Cardiac fibroblast (primary cell): ENCODE results near the gene CENPQ.

ENCODE experiments used
- DNase-seq, 2 donors: peaks; one replicate each; pipeline versions ENCODE4 v3.0.0 to v3.0.0-alpha.2; 2010; ENCODE audit warnings: low read depth in 2 of 2
- H3K4me3 ChIP-seq, 2 donors: replicated peaks in 1 of 2; 1 replicate in 1 of 2; 2 replicates in 1 of 2; pipeline ENCODE4 v1.5.1; 2011; ENCODE audit warnings: low read depth in 2 of 2, low read length in 2 of 2, mild to moderate bottlenecking in 2 of 2, moderate library complexity in 1 of 2
- CTCF ChIP-seq: IDR thresholded peaks from one replicate; pipeline ENCODE4 v1.5.1; 2011; ENCODE audit warnings: low read depth, mild to moderate bottlenecking, low read length, inconsistent platforms

CENPQ gene

GRCh38 chr6:49462927-49463611, at the start of gene CENPQ, which contains the start of gene MMUT:
Gene CENPQ (plus strand): TSS chr6:49463370. CDS start chr6:49470177, 6,807 bp downstream.
Gene MMUT (minus strand): TSS chr6:49463253. CDS start chr6:49459466, 3,787 bp downstream.
- no peak for TF ChIP-seq CTCF
- peak; percentile 93 to 95 for DNase-seq
- peak within 1 kb of the TSS; percentile 84 to 94 for H3K4me3 ChIP-seq

- no peak overlapping the region for H3K4me3 ChIP-seq
- TF ChIP-seq CTCF = no peak
- no peak for DNase-seq
These were observed 47.8 kb upstream of the CENPQ start for GRCh38 chr6:49415358-49415757.

GRCh38 chr6:49416195-49416594, 47.0 kb upstream of the CENPQ start:
- no peak for TF ChIP-seq CTCF

GRCh38 chr6:49423817-49424216, 39.4 kb upstream of the CENPQ start:
- no peak overlapping the region for H3K4me3 ChIP-seq
- no peak for TF ChIP-seq CTCF
- DNase-seq = peak; percentile 35 to 64

More at GRCh38 chr6:49416195-49416594, 47.0 kb upstream of the CENPQ start:
- H3K4me3 ChIP-seq = no peak overlapping the region
- DNase-seq = no peak

GRCh38 chr6:49430187-49430586, 33.0 kb upstream of the CENPQ start:
- TF ChIP-seq CTCF = no peak
- H3K4me3 ChIP-seq = no peak overlapping the region
- DNase-seq = peak in 1 of 2 donors; percentile 59

GRCh38 chr6:49430866-49431265, 32.3 kb upstream of the CENPQ start:
- no peak for TF ChIP-seq CTCF
- no peak for DNase-seq
- no peak overlapping the region for H3K4me3 ChIP-seq

GRCh38 chr6:49453221-49453620, 9.9 kb upstream of the CENPQ start:
- H3K4me3 ChIP-seq = no peak overlapping the region
- TF ChIP-seq CTCF = peak; percentile 22
- peak; percentile 13 to 27 for DNase-seq
